Measurements from ENCODE around the gene EML1. TPM values are rescaled to one million over a fixed set of nuclear protein-coding genes. Genes with fewer than 3 reads are reported as not detected.

Gene EML1
- total RNA-seq, 1 donor from 2014 or later = 92.9 TPM

- DNase-seq = no peak
Measured at GRCh38 chr14:99907761-99908652, 114.8 kb downstream of the EML1 start.

GRCh38 chr14:99908653-99909250 lies 115.5 kb downstream of the EML1 start:
- DNase-seq = no peak

GRCh38 chr14:99909513-99910064 lies 116.4 kb downstream of the EML1 start:
- no peak for DNase-seq

GRCh38 chr14:99910337-99911309 lies 117.4 kb downstream of the EML1 start:
- DNase-seq = no peak

- DNase-seq = no peak
Measured at GRCh38 chr14:99915305-99916090, 122.3 kb downstream of the EML1 start.

GRCh38 chr14:99916091-99916383 lies 122.8 kb downstream of the EML1 start:
- no peak for DNase-seq

- no peak for DNase-seq
Measured at GRCh38 chr14:99918781-99919180, 125.6 kb downstream of the EML1 start.

GRCh38 chr14:99921425-99921824 lies 128.2 kb downstream of the EML1 start:
- DNase-seq = no peak

GRCh38 chr14:99924379-99924778 lies 131.2 kb downstream of the EML1 start:
- DNase-seq = no peak

- DNase-seq = no peak
Measured at GRCh38 chr14:99925471-99925870, 132.3 kb downstream of the EML1 start.

GRCh38 chr14:99928963-99929362 lies 135.8 kb downstream of the EML1 start:
- peak; percentile 47 for DNase-seq

- no peak for DNase-seq
Measured at GRCh38 chr14:99929601-99930000, 136.4 kb downstream of the EML1 start.

- peak; percentile 28 for DNase-seq
Measured at GRCh38 chr14:99930420-99931274, 137.4 kb downstream of the EML1 start.

GRCh38 chr14:99931308-99931707 lies 138.1 kb downstream of the EML1 start:
- no peak for DNase-seq

- DNase-seq = no peak
Measured at GRCh38 chr14:99936056-99936455, 142.8 kb downstream of the EML1 start.

- DNase-seq = no peak
Measured at GRCh38 chr14:99936738-99937474, 143.7 kb downstream of the EML1 start.

- DNase-seq = no peak
Measured at GRCh38 chr14:99937475-99938244, 144.4 kb downstream of the EML1 start.

- no peak for DNase-seq
Measured at GRCh38 chr14:99938376-99938775, 145.2 kb downstream of the EML1 start.

- DNase-seq = no peak
Measured at GRCh38 chr14:99938896-99939295, 145.7 kb downstream of the EML1 start.

All from tongue (tissue), 2 donors.